ENCODE measurements around the gene PWWP2B. TPM values are rescaled to one million over a fixed set of nuclear protein-coding genes. Genes with fewer than 3 reads are reported as not detected.

The PWWP2B gene
- total RNA-seq, 1 donor from 2014 or later, result 23.0 TPM

- intact Hi-C loops (cut with DNase I), result no loop called here
- no peak for DNase-seq
- no peak for ATAC-seq (ENCODE audit: poor library complexity)
These were observed 13.2 kb downstream of the PWWP2B start for GRCh38 chr10:132410056-132410778.

GRCh38 chr10:132410779-132411532 is 14.0 kb downstream of the PWWP2B start:
- ATAC-seq (ENCODE audit: poor library complexity) (no peak), DNase-seq (no peak)
- intact Hi-C loops (cut with DNase I), result no loop called here

GRCh38 chr10:132411561-132412253 is 14.7 kb downstream of the PWWP2B start:
- intact Hi-C loops (cut with DNase I), result no loop called here
- ATAC-seq (ENCODE audit: poor library complexity) (no peak), DNase-seq (peak; percentile 39)

- ATAC-seq (ENCODE audit: poor library complexity) (no peak), DNase-seq (no peak)
- intact Hi-C loops (cut with DNase I), result no loop called here
These were observed 15.6 kb downstream of the PWWP2B start for GRCh38 chr10:132412316-132413192.

GRCh38 chr10:132413226-132414205 is 16.5 kb downstream of the PWWP2B start:
- DNase-seq (no peak), ATAC-seq (ENCODE audit: poor library complexity) (no peak)
- intact Hi-C loops (cut with DNase I), result no loop called here

GRCh38 chr10:132414402-132415016 is 17.5 kb downstream of the PWWP2B start:
- DNase-seq (no peak), ATAC-seq (ENCODE audit: poor library complexity) (no peak)
- intact Hi-C loops (cut with DNase I), result no loop called here

- ATAC-seq (ENCODE audit: poor library complexity), result no peak
- no peak for DNase-seq
- intact Hi-C loops (cut with DNase I), result no loop called here
These were observed 18.3 kb downstream of the PWWP2B start for GRCh38 chr10:132415255-132415654.

- ATAC-seq (ENCODE audit: poor library complexity) (no peak), DNase-seq (no peak)
- intact Hi-C loops (cut with DNase I), result no loop called here
These were observed 19.0 kb downstream of the PWWP2B start for GRCh38 chr10:132415956-132416355.

GRCh38 chr10:132416566-132417256 is 19.7 kb downstream of the PWWP2B start:
- ATAC-seq (ENCODE audit: poor library complexity), result no peak
- intact Hi-C loops (cut with DNase I), result no loop called here
- DNase-seq, result no peak

- no peak for ATAC-seq (ENCODE audit: poor library complexity)
- intact Hi-C loops (cut with DNase I), result no loop called here
- DNase-seq, result no peak
These were observed 20.4 kb downstream of the PWWP2B start for GRCh38 chr10:132417257-132417910.

- DNase-seq (no peak), ATAC-seq (ENCODE audit: poor library complexity) (no peak)
- intact Hi-C loops (cut with DNase I), result no loop called here
These were observed 21.0 kb downstream of the PWWP2B start for GRCh38 chr10:132417957-132418441.

- DNase-seq, result no peak
- intact Hi-C loops (cut with DNase I), result no loop called here
- ATAC-seq (ENCODE audit: poor library complexity), result peak; percentile 25
These were observed 21.8 kb downstream of the PWWP2B start for GRCh38 chr10:132418527-132419416.

- intact Hi-C loops (cut with DNase I), result no loop called here
- DNase-seq (no peak), ATAC-seq (ENCODE audit: poor library complexity) (no peak)
These were observed 22.8 kb downstream of the PWWP2B start for GRCh38 chr10:132419538-132420468.

GRCh38 chr10:132420469-132420980 is 23.5 kb downstream of the PWWP2B start:
- DNase-seq (no peak), ATAC-seq (ENCODE audit: poor library complexity) (no peak)
- intact Hi-C loops (cut with DNase I), result no loop called here

Data from Right ventricle myocardium superior (tissue), 1 donor.